Measurements from ENCODE around the gene NKX1-1. TPM values are rescaled to one million over a fixed set of nuclear protein-coding genes. Genes with fewer than 3 reads are reported as not detected.

NKX1-1 gene
- total and polyA plus RNA-seq, 2 donors (not counting 1 experiment from before 2014, with no cell fraction given) = not detected

DNA sequence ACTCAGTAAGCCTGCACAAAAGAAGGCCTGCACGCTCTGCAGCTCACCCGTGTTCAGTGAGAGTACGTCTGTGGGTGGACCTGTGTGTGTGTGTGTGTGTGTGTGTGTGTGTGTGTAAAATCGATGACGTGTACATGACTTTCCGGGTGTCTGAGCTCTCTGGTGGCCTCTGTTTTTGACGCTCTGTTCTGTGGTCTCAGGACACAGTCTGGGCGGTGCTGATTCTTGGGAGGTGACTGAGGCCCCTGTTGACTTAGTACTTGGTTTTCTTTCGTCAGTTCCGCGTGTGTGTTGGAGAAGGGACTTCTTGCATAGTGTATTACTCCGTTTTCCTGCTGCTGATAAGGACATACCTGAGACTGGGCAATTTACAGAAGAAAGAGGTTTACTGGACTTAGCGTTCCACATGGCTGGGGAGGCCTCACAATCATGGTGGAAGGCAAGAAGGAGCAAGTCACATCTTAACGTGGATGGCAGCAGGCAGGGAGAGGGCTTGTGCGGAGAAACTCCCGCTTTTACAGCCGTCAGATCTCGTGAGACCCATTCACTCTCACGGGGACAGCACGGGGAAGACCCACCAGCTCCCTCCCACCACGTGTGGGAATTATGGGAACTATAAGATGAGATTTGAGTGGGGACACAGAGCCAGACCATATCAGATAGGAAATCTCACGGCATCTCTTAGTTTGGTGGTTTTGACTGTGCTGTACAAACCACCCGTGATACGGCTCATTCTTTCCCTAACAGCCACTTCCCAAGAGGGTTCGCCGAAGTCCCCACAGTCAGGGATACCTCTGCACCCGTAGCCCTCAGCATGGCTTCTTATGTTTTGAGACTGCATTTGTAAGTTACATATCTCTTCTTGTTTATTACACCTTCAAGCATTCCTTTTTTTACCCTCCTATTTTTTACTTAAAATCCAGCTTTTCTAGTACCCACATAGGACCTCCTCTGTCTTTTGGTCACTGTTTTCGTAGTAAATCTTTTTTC is 34.8 kb downstream of the NKX1-1 start:
- TF ChIP-seq EZH2 (IDR thresholded peaks at IDR 0.05; ENCODE audit: low read length, missing control alignments) = no peak
- Histone ChIP-seq H3K4me1 (ENCODE audit: control insufficient read depth, extremely low read depth, insufficient read depth, low read length) (no peaks in the 10 kb centered on the region), H3K27ac (ENCODE audit: insufficient read depth, low read length) (no peak overlapping the region), H3K4me3 (replicated peaks in 1 of 4; ENCODE audit: control extremely low read depth in 1 of 4, insufficient read depth in 1 of 4, low read depth in 3 of 4, low read length in 4 of 4) (no peak overlapping the region), H3K9me3 (ENCODE audit: control insufficient read depth, insufficient read depth, low read depth, low read length) (no peaks in the 10 kb centered on the region), H3K79me2 (ENCODE audit: control insufficient read depth, insufficient read depth, low read length) (no peaks in the 10 kb centered on the region), H3K4me2 (ENCODE audit: extremely low read depth, insufficient read depth, low read length) (no peak overlapping the region), H3K9ac (ENCODE audit: insufficient read depth, low read length) (no peak overlapping the region), H3K27me3 (ENCODE audit: control insufficient read depth, insufficient read depth, low read length) (no peaks in the 10 kb centered on the region), H3K36me3 (ENCODE audit: control insufficient read depth, insufficient read depth, low read length) (peaks cover 7% of the 10 kb centered on the region), H4K20me1 (ENCODE audit: control insufficient read depth, extremely low read depth, insufficient read depth, low read length) (no peaks in the 10 kb centered on the region), H2AFZ (ENCODE audit: low read length) (no peak overlapping the region)
- DNase-seq (ENCODE audit: low read depth in 2 of 2) = no peak

DNA sequence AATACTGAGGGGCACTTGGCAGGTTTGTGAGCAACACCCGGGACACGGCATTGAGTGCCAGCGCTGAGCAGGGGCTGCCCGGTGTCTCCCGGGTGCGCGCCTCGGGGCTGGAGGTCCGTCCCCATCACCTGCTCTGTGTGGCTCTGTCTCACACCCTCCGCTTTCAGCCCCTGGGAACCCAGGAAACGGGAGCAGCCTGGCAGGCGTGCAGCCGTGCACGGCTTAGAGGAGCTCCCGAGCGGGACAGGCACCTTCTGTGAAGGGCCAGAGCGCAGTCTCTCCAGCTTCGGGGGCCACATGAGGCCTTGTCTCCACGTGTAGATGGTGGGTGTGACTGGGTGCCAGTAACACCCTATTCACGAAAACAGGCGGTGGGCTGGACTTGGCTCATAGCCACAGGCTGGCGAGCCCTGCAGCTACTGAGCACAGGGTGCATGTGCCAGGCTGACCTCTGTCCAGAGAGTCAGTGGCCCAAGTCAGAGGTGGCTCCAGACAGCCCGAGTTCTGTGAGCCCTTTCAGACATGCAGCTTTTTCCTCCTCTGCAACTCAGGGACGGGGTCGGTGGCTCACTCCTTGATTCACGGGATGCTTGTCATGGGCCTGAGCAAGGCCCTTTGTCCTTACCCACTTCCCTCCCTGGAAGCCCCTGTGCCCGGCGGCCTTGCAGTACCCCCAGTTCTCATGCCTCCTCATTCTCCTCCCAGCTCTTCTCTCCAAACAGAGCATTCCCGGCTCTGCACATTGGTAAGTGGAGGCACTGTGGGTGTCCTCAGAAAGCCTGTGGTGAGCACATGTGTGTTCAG is 35.7 kb downstream of the NKX1-1 start:
- DNase-seq (ENCODE audit: low read depth in 2 of 2) = no peak
- no peaks in the 10 kb centered on the region for H3K27me3 ChIP-seq (ENCODE audit: control insufficient read depth, insufficient read depth, low read length)
- H3K4me2 ChIP-seq (ENCODE audit: extremely low read depth, insufficient read depth, low read length) = no peak overlapping the region
- TF ChIP-seq EZH2 (IDR thresholded peaks at IDR 0.05; ENCODE audit: low read length, missing control alignments) = no peak
- no peak for TF ChIP-seq CTCF (conservative IDR thresholded peaks at IDR 0.05 in 1 of 2, IDR thresholded peaks at IDR 0.05 in 1 of 2; ENCODE audit: low read depth in 1 of 2, low read length in 2 of 2)
- H3K4me3 ChIP-seq (replicated peaks in 1 of 4; ENCODE audit: control extremely low read depth in 1 of 4, insufficient read depth in 1 of 4, low read depth in 3 of 4, low read length in 4 of 4) = no peak overlapping the region
- H2AFZ ChIP-seq (ENCODE audit: low read length) = no peak overlapping the region
- no peaks in the 10 kb centered on the region for H3K4me1 ChIP-seq (ENCODE audit: control insufficient read depth, extremely low read depth, insufficient read depth, low read length)
- no peak overlapping the region for H3K27ac ChIP-seq (ENCODE audit: insufficient read depth, low read length)
- H3K36me3 ChIP-seq (ENCODE audit: control insufficient read depth, insufficient read depth, low read length) = peaks cover 7% of the 10 kb centered on the region
- H4K20me1 ChIP-seq (ENCODE audit: control insufficient read depth, extremely low read depth, insufficient read depth, low read length) = no peaks in the 10 kb centered on the region
- no peaks in the 10 kb centered on the region for H3K9me3 ChIP-seq (ENCODE audit: control insufficient read depth, insufficient read depth, low read depth, low read length)
- H3K9ac ChIP-seq (ENCODE audit: insufficient read depth, low read length) = no peak overlapping the region
- no peaks in the 10 kb centered on the region for H3K79me2 ChIP-seq (ENCODE audit: control insufficient read depth, insufficient read depth, low read length)

- Histone ChIP-seq H3K9ac (ENCODE audit: insufficient read depth, low read length) (no peak overlapping the region), H3K4me2 (ENCODE audit: extremely low read depth, insufficient read depth, low read length) (no peak overlapping the region), H2AFZ (ENCODE audit: low read length) (no peak overlapping the region), H3K4me1 (ENCODE audit: control insufficient read depth, extremely low read depth, insufficient read depth, low read length) (no peaks in the 10 kb centered on the region), H3K27ac (ENCODE audit: insufficient read depth, low read length) (no peak overlapping the region), H3K79me2 (ENCODE audit: control insufficient read depth, insufficient read depth, low read length) (no peaks in the 10 kb centered on the region), H4K20me1 (ENCODE audit: control insufficient read depth, extremely low read depth, insufficient read depth, low read length) (no peaks in the 10 kb centered on the region), H3K4me3 (replicated peaks in 1 of 4; ENCODE audit: control extremely low read depth in 1 of 4, insufficient read depth in 1 of 4, low read depth in 3 of 4, low read length in 4 of 4) (no peak overlapping the region), H3K36me3 (ENCODE audit: control insufficient read depth, insufficient read depth, low read length) (peaks cover 4% of the 10 kb centered on the region), H3K9me3 (ENCODE audit: control insufficient read depth, insufficient read depth, low read depth, low read length) (no peaks in the 10 kb centered on the region), H3K27me3 (ENCODE audit: control insufficient read depth, insufficient read depth, low read length) (no peaks in the 10 kb centered on the region)
- no peak for DNase-seq (ENCODE audit: low read depth in 2 of 2)
- TF ChIP-seq EZH2 (IDR thresholded peaks at IDR 0.05; ENCODE audit: low read length, missing control alignments) (no peak), CTCF (conservative IDR thresholded peaks at IDR 0.05 in 1 of 2, IDR thresholded peaks at IDR 0.05 in 1 of 2; ENCODE audit: low read depth in 1 of 2, low read length in 2 of 2) (no peak)
Measured at GRCh38 chr4:1369479-1370079, 36.7 kb downstream of the NKX1-1 start.
